GM21825 (cell line): ENCODE measurements around the gene CDC42EP3.
A peak's percentile ranks its signal among the peaks of the same experiment; 100 is the strongest.

Experiments used
- ATAC-seq: cut with Tn5 transposase; IDR thresholded peaks from one replicate; pipeline ENCODE4 v1.9.1; 2021; ENCODE audit warnings: mild to moderate bottlenecking, moderate library complexity; ENCODE audit not compliant: unreplicated experiment

CDC42EP3 gene

GRCh38 chr2:37619959-37620300 lies 51.5 kb downstream of the CDC42EP3 start:
- ATAC-seq = no peak

DNA sequence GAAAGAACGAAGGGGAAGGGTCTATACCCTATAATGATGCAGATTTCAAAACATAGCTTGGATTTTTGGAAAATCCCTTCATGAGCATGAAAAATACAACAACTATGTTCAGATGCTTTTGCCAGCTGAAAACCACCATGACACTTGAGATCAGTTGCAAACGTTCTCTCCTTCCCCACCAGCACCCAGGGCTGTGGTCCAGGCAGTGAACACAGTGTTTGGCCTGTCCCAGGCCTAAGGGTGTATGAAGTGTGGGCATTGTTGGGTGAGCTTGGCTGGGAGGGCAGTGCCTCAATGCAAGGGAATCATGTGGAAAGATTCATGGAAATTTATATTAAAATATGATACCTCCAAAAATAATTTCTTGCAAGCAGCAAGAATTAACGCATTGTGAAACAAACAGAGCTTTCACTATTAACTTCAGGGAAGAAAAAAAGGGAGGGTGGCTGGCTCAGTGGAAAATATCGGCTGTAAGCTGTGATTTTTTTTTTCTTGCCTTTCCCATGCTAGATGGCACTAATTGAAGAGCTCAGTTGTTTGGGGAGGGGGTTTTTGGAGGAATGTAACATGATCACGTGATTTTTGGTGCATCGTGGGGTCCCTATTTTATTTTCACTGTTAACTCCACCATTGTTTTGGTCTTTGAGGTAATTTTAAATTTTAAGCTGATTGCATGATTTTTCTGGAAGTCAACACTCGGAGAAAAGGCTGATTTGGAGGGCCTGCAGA lies 52.0 kb downstream of the CDC42EP3 start:
- no peak for ATAC-seq

DNA sequence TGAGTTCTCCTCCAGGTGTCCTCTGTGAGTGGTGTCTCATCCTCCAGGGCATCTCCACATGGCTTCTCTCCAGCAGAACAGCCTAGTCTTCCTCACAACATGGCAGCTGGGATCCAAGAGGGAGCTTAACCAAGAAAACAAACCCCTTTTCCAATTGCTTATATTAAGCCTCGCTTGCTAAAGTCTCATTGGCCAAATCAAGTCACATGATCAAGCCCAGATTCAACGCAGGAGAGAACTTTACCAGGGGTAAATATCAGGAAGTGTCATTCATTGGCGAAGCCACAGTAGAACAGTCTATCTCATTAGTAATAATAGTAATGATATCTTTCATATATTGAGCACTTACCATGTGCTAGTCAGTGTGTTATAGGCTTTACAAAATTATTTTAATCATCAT lies 53.1 kb downstream of the CDC42EP3 start:
- ATAC-seq = no peak

DNA sequence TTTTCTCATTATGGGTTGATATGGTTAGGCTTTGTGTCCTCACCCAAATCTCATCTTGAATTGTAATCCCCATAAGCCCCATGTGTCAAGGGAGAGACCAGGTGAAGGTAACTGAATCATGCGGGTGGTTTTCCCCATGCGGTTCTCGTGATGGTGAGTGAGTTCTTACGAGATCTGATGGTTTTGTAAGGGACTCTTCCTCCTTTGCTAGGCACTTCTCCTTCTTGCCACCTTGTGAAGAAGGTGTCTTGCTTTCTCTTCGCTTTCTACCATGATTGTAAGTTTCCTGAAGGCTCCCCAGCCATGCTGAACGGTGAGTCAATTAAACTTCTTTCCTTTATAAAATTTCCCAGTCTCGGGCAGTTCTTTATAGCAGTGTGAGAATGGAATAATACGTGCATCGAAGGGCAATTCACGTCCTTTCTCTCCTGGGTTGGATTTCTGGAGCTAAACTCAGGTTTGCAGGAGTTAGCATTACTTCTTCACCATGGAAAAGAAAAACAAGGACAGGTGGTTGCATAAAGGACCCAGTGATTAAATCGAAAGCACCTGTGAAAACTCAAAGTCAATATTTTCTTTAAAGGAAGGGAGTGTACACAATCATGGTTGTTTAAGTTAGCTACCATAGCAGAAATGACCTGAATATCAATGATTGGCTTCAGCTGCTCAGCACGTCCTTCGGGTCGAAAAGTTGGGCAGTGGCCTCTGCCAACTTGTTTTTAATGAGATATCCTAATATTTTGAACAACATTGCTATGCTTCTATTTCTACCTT lies 54.1 kb downstream of the CDC42EP3 start:
- ATAC-seq = no peak

DNA sequence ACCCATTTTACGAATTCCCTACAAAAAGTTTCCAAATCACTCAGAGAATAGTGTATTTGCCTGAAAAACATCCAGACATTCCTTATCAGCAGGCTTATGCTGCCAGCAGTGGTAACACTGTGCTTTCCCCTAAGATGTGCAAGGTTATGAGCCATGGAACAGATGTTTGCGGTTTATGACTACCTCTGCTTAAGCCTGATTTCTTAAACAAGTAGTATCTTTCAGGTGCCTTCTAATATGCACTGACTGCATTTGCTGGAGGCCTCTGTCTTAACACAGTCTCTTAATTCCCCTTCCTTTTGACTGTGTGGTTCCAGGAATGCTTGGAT lies 54.8 kb downstream of the CDC42EP3 start:
- ATAC-seq = peak; percentile 39

- peak; percentile 56 for ATAC-seq
Observed at GRCh38 chr2:37615804-37616676, 55.4 kb downstream of the CDC42EP3 start.

GRCh38 chr2:37614061-37614738 lies 57.2 kb downstream of the CDC42EP3 start:
- no peak for ATAC-seq

GRCh38 chr2:37612382-37612781 lies 59.1 kb downstream of the CDC42EP3 start:
- ATAC-seq = no peak

GRCh38 chr2:37610638-37611289 lies 60.7 kb downstream of the CDC42EP3 start:
- no peak for ATAC-seq

DNA sequence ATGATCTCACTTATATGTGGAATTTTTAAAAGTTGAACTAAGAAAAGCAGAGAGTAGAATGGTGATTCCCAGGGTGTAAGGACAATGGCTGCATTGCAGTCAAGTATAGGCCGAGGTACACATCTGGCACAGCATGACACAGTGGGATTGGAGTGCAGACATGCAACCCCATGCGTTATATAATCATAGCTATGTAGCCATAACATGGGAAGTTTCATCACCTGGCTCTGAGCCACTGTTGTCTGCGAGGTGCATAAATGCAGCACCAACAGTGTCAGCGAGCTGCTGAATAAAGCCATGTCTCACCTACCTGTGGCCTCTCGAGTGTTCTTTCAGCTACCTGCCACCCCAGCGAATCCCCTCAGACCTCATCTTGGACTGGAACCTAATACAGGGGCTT lies 61.7 kb downstream of the CDC42EP3 start:
- ATAC-seq = no peak

DNA sequence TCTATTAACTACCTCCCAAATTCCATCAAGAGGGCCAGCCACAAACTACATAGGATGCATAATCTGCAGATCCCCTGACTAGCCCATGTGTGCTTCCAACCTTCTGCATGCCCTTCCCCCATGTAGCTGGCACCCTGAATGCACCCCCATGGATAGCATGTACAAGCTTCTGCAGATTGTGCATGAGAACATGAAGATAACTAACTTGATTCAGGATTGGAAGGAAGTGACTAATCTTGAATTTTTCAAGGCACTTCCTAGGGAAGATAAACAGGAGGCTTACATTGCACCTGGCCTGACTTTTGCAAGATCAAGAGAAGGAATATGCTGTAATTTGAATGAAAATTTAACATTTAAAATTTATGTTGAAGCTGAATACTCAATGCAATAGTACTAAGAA lies 66.7 kb downstream of the CDC42EP3 start:
- ATAC-seq = no peak

- ATAC-seq = no peak
Observed at GRCh38 chr2:37602702-37603101, 68.7 kb downstream of the CDC42EP3 start.

GRCh38 chr2:37602040-37602439 lies 69.4 kb downstream of the CDC42EP3 start:
- ATAC-seq = no peak

DNA sequence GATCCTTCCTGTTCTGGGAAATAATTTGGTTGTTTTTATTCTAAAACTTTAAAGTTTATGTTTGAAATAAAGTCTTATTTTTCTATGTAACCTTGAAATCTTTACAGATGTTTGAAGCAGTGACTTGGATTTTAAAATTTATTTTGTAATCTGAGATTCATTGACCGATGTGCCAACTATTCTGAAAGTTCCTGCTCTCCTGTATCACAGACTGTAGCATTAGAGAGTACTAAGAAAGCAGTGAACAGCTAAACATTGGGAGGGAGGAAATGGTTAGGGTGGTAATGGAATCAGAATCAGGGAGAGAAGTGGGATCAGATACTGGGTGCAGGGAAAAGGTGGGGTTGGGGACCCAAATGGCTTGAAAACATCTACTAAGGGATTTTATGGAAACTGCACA lies 69.9 kb downstream of the CDC42EP3 start:
- no peak for ATAC-seq

- no peak for ATAC-seq
Observed at GRCh38 chr2:37600735-37601134, 70.7 kb downstream of the CDC42EP3 start.

- ATAC-seq = no peak
Observed at GRCh38 chr2:37599688-37600525, 71.5 kb downstream of the CDC42EP3 start.

- ATAC-seq = no peak
Observed at GRCh38 chr2:37593694-37594093, 77.7 kb downstream of the CDC42EP3 start.

GRCh38 chr2:37593024-37593423 lies 78.4 kb downstream of the CDC42EP3 start:
- no peak for ATAC-seq
